Endothelial cell of umbilical vein (primary cell): ENCODE measurements around the gene DNMT3L. TPM values are rescaled to one million over a fixed set of nuclear protein-coding genes. Genes with fewer than 3 reads are reported as not detected.

Source experiments
- BruUV-seq: library from RNA; stranded (reverse); fragments of 400-500 nt; replicated peaks from 2 replicates; lab custom pipeline; 2021; lab: Mats Ljungman, UMichigan
- CTCF ChIA-PET: fragments of 300-600, 350-600 bp; sonication (Branson Sonifier 250); formaldehyde crosslinking; loops from one replicate; lab custom pipeline; 2021; ENCODE audit warnings: antibody characterized with exemption, inconsistent platforms; lab: Charles Lee
- POLR2A ChIA-PET: fragments of 300-600, 350-600 bp; sonication (Branson Sonifier 250); formaldehyde crosslinking; loops from one replicate; lab custom pipeline; 2021; ENCODE audit warnings: antibody characterized with exemption, inconsistent platforms; lab: Charles Lee
- DNase-seq: peaks from one replicate; pipeline ENCODE4 v3.0.0-alpha.2; 2011; ENCODE audit warnings: low read depth, low spot score
- FAIRE-seq: peaks from 2 replicates; lab custom pipeline; 2011; peaks lifted over from hg19 to GRCh38; lab: Jason Lieb, UNC
- H2AFZ ChIP-seq: 2 replicates; pipeline ENCODE4 v1.6.0; 2012; ENCODE audit warnings: low read depth, low read length, control low read depth, inconsistent platforms
- H3K27ac ChIP-seq: 2 replicates; pipeline ENCODE4 v1.5.1; 2011; ENCODE audit warnings: low read depth, mild to moderate bottlenecking, control low read depth, low read length, moderate library complexity; ENCODE audit not compliant: insufficient read depth
- H3K27me3 ChIP-seq, 2 experiments: 2 replicates each; pipeline versions ENCODE4 v1.6.0 to v1.6.1; 2011; ENCODE audit warnings: low read length in 2 of 2, mixed read lengths in 1 of 2; ENCODE audit not compliant: control insufficient read depth in 2 of 2, insufficient read depth in 2 of 2
- H3K36me3 ChIP-seq, 2 experiments: 2 replicates in 1 of 2; 3 replicates in 1 of 2; pipeline ENCODE4 v1.5.1; 2011; ENCODE audit warnings: low read length in 2 of 2, mild to moderate bottlenecking in 1 of 2, moderate library complexity in 1 of 2; ENCODE audit not compliant: control insufficient read depth in 2 of 2, insufficient read depth in 2 of 2; ENCODE audit errors: extremely low read depth in 1 of 2
- H3K4me1 ChIP-seq: 3 replicates; pipeline ENCODE4 v1.5.1; 2011; ENCODE audit warnings: mild to moderate bottlenecking, low read length; ENCODE audit not compliant: control insufficient read depth, insufficient read depth; ENCODE audit errors: extremely low read depth
- H3K4me2 ChIP-seq: 2 replicates; pipeline ENCODE4 v1.6.1; 2011; ENCODE audit warnings: low read length, control low read depth, mixed read lengths; ENCODE audit not compliant: insufficient read depth
- H3K4me3 ChIP-seq, 3 experiments: fragments of 200-600 bp in 1 of 3; sonication (generic), shearing (Covaris generic) in 1 of 3; replicated peaks in 1 of 3; 2 replicates each; pipeline ENCODE4 v1.5.1; 2011 to 2016; ENCODE audit warnings: control low read depth in 3 of 3, low read length in 3 of 3, mild to moderate bottlenecking in 2 of 3, inconsistent platforms in 1 of 3, low read depth in 1 of 3, moderate library complexity in 1 of 3; ENCODE audit not compliant: insufficient read depth in 1 of 3
- H3K79me2 ChIP-seq: 2 replicates; pipeline ENCODE4 v1.6.0; 2012; ENCODE audit warnings: low read length, inconsistent platforms; ENCODE audit not compliant: control insufficient read depth, insufficient read depth
- H3K9ac ChIP-seq: replicated peaks from 2 replicates; pipeline ENCODE3; 2011; ENCODE audit warnings: low read length, control low read depth; ENCODE audit not compliant: insufficient read depth; ENCODE audit errors: extremely low read depth
- H3K9me1 ChIP-seq: replicated peaks from 3 replicates; pipeline ENCODE4 v1.6.0; 2011; ENCODE audit warnings: mild to moderate bottlenecking, low read length; ENCODE audit not compliant: control insufficient read depth, insufficient read depth; ENCODE audit errors: extremely low read depth
- H3K9me3 ChIP-seq: replicated peaks from 2 replicates; pipeline ENCODE4 v1.5.1; 2012; ENCODE audit warnings: low read length, inconsistent platforms; ENCODE audit not compliant: control insufficient read depth, insufficient read depth
- H4K20me1 ChIP-seq: replicated peaks from 2 replicates; pipeline ENCODE3; 2011; ENCODE audit warnings: mild to moderate bottlenecking, low read length; ENCODE audit not compliant: control insufficient read depth, insufficient read depth; ENCODE audit errors: extremely low read depth
- CTCF ChIP-seq, 2 donors: IDR thresholded peaks; 1 replicate in 1 of 2; 2 replicates in 1 of 2; pipeline ENCODE4 v1.5.1; 2011; ENCODE audit warnings: low read length in 2 of 2, mild to moderate bottlenecking in 2 of 2, moderate library complexity in 2 of 2, control low read depth in 1 of 2, inconsistent platforms in 1 of 2, low read depth in 1 of 2; ENCODE audit not compliant: insufficient read depth in 1 of 2; ENCODE audit errors: extremely low read depth in 1 of 2
- EZH2 ChIP-seq: IDR thresholded peaks from 2 replicates; pipeline ENCODE4 v1.6.1; 2012; ENCODE audit warnings: borderline replicate concordance, low read depth, mild to moderate bottlenecking, moderate library complexity, low read length, inconsistent platforms; ENCODE audit not compliant: severe bottlenecking
- FOS ChIP-seq: IDR thresholded peaks from 2 replicates; pipeline ENCODE4 v1.6.1; 2011; ENCODE audit warnings: mild to moderate bottlenecking, low read length, moderate library complexity, borderline replicate concordance; ENCODE audit not compliant: insufficient read depth
- MYC ChIP-seq: IDR thresholded peaks from one replicate; pipeline ENCODE4 v1.6.1; 2011; ENCODE audit warnings: mild to moderate bottlenecking, low read depth, low read length
- dilution Hi-C: fragments of 300-500 bp; cut with MboI; formaldehyde crosslinking; loops from one replicate; pipeline ENCODE4 v1.15.0; 2019; ENCODE audit warnings: low sequenced_read_pairs; ENCODE audit not compliant: extremely low pct_ligation_motif_present
- intact Hi-C: fragments of 100-400 bp; cut with micrococcal nuclease; formaldehyde crosslinking; loops from one replicate; pipeline ENCODE4 v1.10.0; 2022
- polyA plus RNA-seq, 4 experiments: library from polyadenylated mRNA; depleted of rRNA in 3 of 4; stranded (reverse) in 3 of 4; unstranded in 1 of 4; fragments of >200 nt; gene quantifications; 2 replicates each; pipeline versions ENCODE4 v1.2.1 to v1.2.3, GENCODE V29; 2011 to 2012; ENCODE audit warnings: missing spikeins in 1 of 4
- total RNA-seq: library from RNA; stranded (reverse); gene quantifications from 2 replicates; pipeline ENCODE4 v1.2.3, GENCODE V29; 2021

The DNMT3L gene
- total and polyA plus RNA-seq, 2 donors (not counting 3 experiments of a cell fraction or from before 2014, with no cell fraction given) = not detected

GRCh38 chr21:44297525-44298290 is 36.0 kb upstream of the DNMT3L start:
- Histone ChIP-seq H3K27me3 (no peaks in the 10 kb centered on the region), H3K4me3 (no peak overlapping the region), H3K79me2 (peaks cover 23% of the 10 kb centered on the region), H3K9ac (no peak overlapping the region), H2AFZ (no peak overlapping the region), H4K20me1 (no peaks in the 10 kb centered on the region), H3K9me1 (no peaks in the 10 kb centered on the region), H3K36me3 (no peaks in the 10 kb centered on the region), H3K27ac (no peak overlapping the region), H3K4me1 (peaks cover 12% of the 10 kb centered on the region), H3K9me3 (no peaks in the 10 kb centered on the region), H3K4me2 (no peak overlapping the region)
- CTCF ChIA-PET = interaction anchor here (0.6 to 1.5 kb wide), 15 partner anchors 10 to 496 kb away, joined by 3 to 11 read pairs (median 5); partner anchors contain the start of gene CFAP410
- DNase-seq (peak; percentile 78), FAIRE-seq (peak; percentile 88)
- TF ChIP-seq CTCF (IDR thresholded peaks at IDR 0.05; ENCODE audit: extremely low read depth in 1 of 2, insufficient read depth in 1 of 2, low read depth in 1 of 2, low read length in 2 of 2) (peak; percentile 74 to 87), EZH2 (no peak), FOS (no peak), MYC (no peak)
- dilution Hi-C loops (no loop called here), intact Hi-C loops (no loop called here)
- POLR2A ChIA-PET = interaction anchor here (0.6 kb wide), 1 partner anchor 14 kb away, joined by 3 read pairs; no protein-coding TSS in a partner anchor
- BruUV-seq = no TSS peak
